Stimulated activated CD8-positive, alpha-beta memory T cell treated with anti-CD3 and anti-CD28 coated beads, Interleukin-15, amount 100 ng/mL, for 24 hours (primary cell): Measurements from ENCODE around the gene EWSR1.

ENCODE experiments used
- DNase-seq: peaks from one replicate; pipeline ENCODE4 v3.0.0-alpha.2; 2020; ENCODE audit warnings: low read depth

EWSR1 gene

GRCh38 chr22:29320546-29320945 lies 52.5 kb downstream of the EWSR1 start:
- DNase-seq: no peak

DNA sequence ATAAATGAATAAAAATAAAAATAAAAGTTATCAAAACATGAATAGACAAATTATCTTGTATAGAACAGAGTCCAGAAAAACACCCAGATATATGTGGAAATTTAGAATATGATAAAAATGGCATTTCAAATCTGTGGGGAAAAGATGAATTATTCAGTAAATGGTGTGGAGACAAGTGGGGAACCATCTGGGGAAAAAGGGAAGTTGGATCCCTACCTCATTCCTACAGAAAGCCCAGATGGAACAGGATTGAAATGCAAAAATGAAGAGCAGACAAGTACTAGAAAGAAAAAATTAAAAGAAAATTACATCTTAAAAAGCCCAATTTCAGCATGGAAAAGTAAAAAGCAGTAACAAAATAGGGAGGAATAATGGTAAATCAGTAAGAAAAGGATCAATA lies 55.6 kb downstream of the EWSR1 start:
- DNase-seq: no peak

DNA sequence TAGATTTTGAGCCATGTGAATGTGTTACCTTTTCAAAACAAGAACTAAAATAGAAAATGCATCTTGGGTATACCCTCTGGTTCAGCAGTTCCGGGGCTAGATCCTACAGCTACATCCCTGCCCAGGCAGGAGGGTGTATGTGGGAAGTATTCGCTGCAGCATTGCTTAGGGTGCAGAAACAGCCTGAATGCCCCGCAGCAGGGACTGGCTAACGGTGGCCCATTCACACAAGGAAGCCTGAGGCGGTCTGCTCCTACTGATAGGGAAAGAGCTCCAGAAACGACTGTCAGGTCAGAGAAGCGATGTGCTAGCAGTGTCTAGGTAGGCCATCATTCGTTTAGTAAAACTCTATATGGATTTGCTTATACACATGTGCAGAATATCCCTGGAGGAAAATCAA lies 57.3 kb downstream of the EWSR1 start:
- DNase-seq: no peak

DNA sequence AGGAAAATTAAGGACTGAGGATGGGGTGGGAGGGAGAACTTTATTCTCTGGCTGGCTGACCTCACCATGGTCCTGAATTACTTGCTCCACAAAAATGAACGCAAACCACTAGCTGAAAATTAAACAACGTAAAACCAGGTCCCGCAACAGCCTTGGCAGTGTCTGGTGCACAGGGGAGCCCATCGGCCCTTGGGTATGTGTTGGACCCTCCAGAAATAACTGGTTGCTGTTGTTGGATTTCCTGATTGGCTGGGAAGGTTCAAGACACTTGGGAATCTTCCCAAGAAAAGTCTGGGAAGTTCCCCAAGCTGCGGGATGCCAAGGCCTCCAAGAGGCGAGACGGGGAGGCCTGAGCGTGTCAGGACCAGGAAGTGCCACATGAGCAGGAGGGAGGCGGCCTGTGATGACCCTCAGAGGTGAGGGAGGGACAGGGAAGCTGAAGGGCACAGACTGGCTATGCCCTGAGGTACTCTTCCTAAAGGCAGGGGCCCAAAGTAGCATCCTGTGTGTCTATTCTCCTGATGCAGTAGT lies 57.8 kb downstream of the EWSR1 start:
- DNase-seq: no peak

DNA sequence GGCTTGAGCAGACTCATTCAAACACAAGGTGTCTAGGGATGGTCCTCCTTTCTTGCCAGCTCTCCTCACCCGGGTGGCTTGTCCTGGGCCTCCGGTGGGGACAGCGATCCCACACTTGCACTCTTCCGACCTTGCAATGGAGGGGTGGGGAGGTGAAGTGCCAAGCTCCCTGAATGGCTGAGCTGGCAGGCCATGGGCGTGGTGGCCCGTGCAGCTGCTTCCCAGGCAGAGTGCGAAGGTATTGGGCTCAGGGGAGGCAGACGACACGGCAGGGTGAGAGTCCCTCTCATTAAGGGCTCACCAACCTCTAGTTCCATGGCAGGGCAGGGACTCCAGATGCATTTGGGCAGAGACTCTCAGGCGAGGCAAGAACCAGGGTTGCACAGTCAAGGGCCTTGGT lies 58.4 kb downstream of the EWSR1 start:
- no peak for DNase-seq

DNA sequence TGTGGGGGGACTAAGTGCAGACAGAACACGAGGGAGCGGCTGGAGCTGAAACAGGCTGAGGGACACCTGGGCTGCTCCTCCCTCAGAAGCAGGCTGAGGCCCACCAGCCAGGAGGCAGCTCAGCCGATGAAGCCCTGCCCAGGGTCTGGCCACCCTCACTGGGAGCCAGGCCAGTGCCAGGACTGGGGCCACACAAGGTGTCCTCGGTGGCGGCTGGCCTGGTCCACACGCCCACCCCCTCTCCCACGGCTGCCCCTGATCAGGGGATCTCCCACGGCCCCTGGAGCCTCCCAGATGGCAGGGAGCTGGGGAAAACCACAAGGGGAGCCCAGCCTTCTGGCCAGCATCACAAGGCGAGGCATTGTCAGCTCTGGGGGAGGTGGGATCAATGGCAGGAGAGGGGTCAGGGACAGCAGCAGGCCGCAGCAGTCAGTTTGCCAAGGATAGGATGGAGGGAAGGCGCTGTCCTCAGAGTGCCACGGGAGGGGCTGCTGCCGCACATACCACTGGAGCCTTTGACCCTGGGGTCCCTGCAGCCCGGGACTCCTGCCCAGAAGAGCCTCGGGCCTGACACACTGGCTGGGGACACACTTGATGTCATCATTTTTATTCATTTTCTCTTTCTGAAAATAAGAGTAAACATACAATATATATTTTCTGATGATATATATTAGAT lies 59.2 kb downstream of the EWSR1 start:
- no peak for DNase-seq

GRCh38 chr22:29328055-29328454 lies 60.0 kb downstream of the EWSR1 start:
- no peak for DNase-seq

DNA sequence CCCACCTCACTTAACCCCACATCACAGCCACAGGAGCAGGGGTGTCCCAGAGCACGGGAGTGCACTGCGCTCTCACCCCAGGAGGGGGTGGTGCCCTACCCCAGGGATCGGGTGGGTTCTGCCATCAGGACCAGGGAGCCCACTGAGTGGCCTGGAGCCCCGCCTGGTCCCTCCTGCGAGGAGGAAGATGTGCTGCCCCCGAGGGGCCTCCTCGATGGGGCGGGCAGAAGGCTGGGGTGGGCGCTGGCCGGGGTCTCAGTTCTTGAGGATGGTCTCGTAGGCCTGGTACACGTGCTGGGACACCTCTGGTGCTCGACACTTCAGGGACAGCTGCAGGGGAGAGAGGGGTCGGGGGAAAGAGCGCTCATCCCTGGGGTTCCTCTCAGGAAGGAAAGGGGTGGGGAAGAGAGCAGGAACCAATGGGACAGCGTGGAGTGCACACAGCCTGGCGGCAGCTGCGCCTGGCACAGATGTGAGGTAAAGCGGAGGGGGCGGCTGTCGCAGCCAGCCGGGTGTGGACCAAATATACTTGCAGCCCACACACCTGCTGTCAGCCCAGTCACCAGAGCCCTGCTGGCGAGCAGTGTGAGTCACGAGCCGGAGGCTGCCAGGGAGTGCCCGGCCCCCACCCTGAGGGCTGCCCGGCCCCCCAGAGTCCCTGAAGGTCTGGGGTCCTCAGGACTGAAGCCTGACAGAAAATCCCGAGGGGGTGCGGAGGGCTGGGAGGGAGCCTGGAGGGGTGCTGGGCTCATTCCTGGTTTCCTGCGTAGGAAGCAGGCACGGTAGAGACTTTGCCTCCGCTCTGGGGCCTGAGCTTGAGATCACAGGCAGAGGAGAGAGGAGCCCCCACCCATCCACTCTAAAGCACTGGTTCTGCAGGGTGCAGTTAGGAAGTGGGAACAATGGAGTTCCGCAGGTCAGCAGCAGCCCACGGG lies 60.8 kb downstream of the EWSR1 start:
- no peak for DNase-seq

GRCh38 chr22:29329581-29329980 lies 61.5 kb downstream of the EWSR1 start:
- DNase-seq: no peak

DNA sequence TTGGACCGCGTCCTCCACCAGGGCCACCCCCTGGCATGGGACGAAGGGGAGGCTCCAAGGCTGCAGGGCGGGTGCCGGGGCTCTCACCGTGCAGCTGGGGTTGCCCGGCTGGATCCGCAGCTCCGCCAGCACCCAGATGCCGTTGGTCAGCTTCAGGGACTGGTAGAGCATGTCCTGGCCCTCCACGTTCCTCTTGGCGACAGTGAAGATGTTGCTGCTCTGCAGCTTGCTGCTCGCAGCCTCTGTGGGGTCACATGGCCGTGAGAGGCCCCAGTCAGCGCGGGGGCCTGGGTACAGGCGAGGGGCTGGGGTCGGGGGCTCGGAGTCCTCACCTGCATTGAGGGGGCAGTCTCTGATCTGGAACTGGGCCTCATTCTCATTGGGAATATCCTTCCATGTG lies 62.2 kb downstream of the EWSR1 start:
- no peak for DNase-seq

DNA sequence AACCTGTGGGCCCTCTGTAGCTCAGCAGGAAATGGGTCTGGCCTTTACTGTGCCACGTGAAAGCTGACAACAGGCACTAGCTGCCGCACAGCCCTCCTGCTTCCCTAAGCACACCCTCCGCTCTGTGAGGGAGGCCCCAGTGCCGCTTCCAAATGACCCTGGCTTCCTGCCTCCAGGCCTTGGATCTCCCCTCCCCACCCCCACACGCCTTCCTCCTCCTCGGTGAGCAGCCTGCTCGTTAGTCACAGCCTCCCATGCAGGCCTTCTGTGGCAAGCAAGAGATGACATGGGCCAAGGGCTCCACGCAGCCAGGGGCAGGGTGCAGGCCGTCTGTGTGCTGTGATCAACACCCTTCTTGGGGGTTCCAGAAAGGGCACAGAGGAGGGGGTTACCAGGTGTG lies 62.7 kb downstream of the EWSR1 start:
- no peak for DNase-seq

DNA sequence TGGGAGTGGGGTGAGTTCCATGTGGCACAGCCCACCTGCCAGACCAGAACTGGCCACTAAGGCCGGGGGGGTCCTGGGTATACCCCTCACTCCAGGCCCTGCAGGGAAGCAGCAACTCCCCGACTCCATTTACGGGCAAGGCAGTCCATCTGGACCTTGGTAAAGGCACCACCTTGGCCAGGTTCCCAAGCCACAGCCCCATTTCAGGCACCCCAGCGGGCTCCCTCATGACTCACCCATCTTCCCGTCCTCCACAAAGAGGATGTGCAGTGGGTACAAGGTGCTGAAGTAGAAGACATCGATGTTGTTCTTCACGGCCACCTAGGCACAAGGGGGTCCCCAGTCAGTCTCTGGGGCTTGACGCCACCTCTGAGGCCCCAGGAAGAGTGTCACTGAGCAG lies 63.1 kb downstream of the EWSR1 start:
- DNase-seq: no peak

GRCh38 chr22:29331658-29332300 lies 63.7 kb downstream of the EWSR1 start:
- DNase-seq: no peak

DNA sequence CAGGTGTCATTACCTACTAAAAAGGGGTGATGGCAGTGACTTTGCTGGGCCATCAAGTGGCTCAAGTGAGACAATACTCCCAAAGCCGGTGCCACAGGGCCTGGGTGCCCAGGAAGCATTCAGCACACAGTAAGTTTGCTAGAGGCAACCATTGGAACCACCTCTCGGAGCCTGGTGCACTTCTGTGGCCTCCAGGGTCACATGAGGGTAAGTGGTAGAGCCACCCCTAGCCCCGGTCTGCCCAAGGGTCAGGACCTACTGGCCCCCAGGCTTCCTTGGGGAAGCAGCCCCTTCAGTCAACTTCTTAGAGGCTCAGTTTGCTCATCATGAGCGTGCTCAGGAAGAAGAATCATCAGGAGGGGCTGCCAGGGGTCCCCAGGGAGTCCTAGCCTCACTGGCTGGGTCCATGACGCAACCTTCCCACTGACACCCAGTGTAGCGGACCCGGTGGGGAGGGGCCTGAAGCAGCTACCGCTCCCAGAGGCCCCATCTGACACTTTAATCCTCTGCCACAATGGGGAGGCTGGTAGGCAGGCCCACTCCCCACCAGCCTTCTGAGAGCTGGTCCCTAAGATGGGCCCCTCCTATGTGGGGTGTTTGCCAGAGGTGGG lies 64.9 kb downstream of the EWSR1 start:
- no peak for DNase-seq

DNA sequence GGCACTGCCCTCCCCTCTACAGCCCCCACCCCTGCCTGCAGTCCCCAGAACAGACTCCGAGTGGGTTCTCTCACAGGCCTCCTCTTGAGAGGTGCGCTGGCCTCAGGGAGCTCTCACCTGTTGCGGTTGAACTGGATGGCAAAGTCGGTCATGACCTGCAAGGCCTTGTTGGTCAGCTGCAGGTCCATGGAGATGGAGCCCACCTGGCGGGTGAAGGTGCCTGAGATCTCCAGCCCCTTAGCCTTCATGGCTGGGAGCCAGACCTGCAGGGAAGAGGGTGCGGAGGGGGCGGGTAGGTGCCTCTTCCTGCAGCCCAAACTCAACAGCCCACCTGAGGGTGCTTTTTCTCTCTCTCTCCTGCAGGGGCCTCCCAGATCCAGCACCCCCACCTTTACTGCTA lies 66.1 kb downstream of the EWSR1 start:
- no peak for DNase-seq

DNA sequence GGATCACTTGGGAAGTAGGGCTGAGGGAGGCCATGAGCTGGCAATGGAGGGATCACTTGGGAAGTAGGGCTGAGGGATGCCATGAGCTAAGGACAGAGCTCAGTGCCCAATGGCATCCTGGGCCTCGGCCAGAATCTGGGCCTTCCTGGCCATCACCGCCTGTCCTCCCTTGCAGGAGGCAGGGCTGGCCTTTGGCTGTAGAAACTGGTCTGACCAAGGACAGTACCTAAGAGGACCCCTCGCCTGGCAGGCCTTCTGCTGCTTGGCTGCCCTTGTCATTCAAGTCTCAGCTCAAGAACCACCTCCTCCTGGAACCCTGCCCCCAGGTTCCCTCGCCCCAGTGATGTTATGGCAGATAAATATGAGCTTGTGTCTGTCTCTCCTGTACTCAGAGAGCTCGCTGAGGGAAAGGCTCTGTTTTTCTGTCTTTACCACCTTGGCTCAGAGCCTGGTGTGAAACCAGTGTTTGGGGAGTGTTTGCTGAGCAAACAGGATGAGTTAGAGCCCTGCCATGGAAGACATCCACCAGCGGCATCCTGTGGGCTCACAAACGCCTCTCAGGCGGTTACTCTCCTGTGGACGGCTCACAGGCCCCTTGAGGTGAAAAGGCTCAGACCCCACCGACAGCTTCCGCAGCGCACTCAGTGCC lies 66.8 kb downstream of the EWSR1 start:
- no peak for DNase-seq

DNA sequence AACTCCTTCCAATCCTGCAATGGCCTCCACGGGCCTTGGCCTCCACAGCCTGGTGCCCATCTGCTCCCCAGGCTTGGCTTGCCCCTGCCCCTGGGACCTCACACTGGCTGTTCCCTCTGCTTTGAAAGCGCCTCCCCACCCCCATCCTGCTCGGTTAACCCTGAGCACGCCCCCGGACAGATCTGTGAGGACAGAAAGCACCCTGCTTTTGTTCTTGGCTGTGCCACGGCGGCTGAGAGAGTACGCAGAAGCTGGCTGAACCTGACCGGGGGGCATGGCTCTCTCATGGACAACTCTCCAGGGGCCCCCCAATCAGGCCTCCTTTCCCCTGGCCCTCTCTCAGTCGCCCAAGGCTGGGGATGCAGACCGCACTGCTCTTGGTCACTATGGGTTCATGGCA lies 67.6 kb downstream of the EWSR1 start:
- no peak for DNase-seq

DNA sequence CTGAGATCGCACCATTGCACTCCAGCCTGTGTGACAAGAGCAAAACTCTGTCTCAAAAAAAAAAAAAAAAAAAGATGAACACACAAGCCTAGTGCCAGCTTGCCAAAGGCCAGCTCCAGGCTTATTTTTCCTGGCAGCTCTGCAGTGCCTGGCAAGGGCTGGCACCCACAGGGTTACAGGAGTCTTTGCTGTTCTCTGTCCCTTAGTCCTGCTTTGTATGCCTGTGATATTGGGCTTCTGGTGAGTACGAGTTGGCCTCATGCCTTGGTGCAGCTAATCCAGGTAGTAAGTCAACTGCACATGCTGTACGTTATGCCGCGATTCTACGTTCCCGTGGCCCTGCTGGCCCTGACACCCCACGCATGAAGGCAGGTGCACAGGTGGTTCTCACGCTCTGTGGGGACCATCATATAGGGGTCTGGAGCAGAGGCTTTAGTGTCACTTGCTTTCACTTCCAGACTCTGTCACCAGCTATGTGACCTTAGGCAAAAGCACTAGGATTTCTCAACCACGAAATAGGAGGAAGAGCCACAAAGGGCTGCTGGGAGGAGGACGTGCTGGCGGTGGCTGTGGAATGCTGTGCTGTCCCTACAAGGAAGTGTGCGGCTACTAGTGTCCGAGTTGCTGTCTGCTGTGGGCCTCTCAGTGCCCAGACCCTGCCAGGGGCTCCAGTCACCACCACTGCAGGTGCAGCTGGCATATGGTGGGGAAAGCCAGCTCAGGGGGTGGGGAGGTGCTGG lies 68.9 kb downstream of the EWSR1 start:
- no peak for DNase-seq

DNA sequence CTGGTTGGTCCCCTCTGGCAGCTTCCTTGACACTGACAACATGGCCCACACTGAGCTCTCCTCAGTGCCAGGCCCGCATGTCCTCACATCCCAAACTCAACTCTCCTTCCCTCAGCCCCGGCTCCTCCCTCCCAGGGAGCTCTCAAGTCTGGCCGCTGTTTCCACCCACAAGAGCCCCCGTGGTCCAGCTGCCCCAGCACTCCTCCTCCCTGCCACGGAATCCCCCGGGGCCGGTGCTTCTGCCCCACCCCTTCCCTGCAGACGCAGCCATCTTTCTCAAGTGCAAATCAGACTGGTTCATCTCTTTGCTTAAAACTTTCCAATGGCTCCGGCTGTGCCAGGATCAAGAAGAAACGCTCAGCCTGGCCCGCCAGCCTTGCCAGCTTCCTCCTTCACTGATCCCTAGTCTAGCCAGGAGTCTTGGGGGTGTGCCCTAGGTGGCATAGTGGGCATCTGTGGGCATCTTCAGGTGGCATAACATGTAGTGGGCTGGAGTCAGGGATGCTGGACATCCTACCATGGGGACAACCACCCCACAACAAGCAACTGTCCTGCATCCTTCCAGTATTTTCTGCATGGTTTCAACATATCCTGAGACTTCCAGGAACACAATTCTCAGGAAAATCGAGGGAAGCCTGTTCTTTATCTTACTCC lies 69.7 kb downstream of the EWSR1 start:
- DNase-seq: no peak

DNA sequence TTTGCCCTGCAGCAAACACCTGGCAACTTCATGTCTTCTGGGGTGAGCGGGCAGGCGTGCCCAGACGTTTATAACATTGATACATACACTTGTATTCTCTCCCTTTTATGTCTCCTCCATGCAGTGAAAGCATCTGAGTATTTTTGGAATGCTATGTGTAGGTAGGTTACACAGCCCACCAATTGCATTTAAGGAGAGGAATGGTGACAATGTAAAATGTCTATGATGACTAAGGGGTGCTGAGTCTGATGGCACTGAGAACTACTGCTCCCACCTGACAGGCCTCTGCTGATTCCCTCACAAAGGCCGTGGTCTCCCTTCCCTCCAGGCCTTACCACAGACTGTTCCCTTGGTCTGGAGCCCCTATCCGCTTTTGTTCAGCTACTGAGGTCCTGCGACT lies 70.3 kb downstream of the EWSR1 start:
- DNase-seq: no peak
